Measurements from ENCODE around the gene USP35. TPM values are rescaled to one million over a fixed set of nuclear protein-coding genes. Genes with fewer than 3 reads are reported as not detected.

Gene USP35
- total and polyA plus RNA-seq, 2 donors (not counting 1 experiment from before 2014, with no cell fraction given), result 4.8 to 6.0 TPM

DNA sequence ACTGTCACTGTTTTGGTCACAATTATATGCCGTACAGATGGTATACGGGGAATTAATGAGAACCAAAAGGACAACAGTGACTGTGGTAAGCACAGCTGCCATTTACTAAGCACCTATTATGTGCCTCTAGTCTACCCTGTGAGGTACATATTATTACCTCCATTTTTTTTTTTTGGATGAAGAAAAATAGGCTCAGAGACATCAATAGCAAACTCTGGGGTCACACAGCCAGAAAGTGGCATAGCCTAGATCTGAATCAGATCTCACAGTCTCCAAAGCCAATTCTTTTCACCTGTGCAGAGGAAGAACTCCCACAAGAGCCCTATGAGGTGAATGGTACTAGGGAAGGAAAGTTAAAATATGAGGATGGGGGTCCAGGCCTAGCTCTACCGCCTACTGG lies 68.9 kb downstream of the USP35 start:
- H4K20me1 ChIP-seq (ENCODE audit: control insufficient read depth, insufficient read depth, low read length, poor library complexity, severe bottlenecking), result no peaks in the 10 kb centered on the region
- no peaks in the 10 kb centered on the region for H3K9me3 Mint-ChIP-seq (ENCODE audit: insufficient read depth)

DNA sequence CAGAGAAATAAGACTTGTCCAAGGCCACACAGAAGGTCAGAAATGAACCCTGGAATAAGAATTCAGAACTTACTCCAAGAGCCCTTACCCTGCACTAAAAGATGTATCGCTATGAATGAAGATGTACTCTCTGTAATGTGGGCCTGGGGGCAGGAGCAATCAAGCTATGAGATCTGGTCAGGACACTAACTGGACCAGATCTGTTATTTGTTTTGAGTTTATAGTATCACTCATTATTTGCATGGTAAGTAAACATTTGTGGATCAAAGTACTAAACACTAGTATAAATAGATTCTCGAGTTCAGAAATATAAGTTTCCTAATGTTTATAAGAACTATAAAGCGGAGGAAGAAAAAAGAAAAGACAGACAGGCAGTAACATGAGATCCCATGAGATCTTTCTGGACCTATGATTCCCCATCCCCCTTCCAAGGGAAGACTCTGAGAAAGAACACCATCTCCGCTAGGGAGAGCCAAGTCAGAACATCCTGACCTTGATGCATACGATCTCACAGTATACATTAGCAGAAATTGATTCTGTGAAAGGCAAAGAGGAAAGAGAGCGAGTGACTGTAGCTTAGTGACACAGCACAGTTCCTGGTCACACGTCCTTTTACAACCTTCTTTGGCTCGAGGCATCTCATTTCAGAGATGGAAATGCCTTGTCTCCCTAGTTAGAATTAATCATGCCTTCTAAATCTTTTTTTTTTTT lies 71.2 kb downstream of the USP35 start:
- CTCF ChIA-PET, result no interaction called here
- intact Hi-C loops (cut with micrococcal nuclease), result no loop called here
- Mint-ChIP-seq H3K4me1 (no peaks in the 10 kb centered on the region), H3K9me3 (ENCODE audit: insufficient read depth) (no peaks in the 10 kb centered on the region), H3K27ac (no peak overlapping the region), H3K4me3 (no peak overlapping the region), H3K27me3 (no peaks in the 10 kb centered on the region)
- Histone ChIP-seq H3K36me3 (replicated peaks in 1 of 2; ENCODE audit: control extremely low read depth in 1 of 2, control insufficient read depth in 1 of 2, extremely low read depth in 1 of 2, insufficient read depth in 2 of 2, low read length in 1 of 2) (no peaks in the 10 kb centered on the region), H3K9ac (ENCODE audit: low read length) (no peak overlapping the region), H3K79me2 (ENCODE audit: control insufficient read depth, insufficient read depth, low read length) (peaks cover 3% of the 10 kb centered on the region), H3K4me2 (replicated peaks; ENCODE audit: low read depth, low read length, poor library complexity, severe bottlenecking) (no peak overlapping the region), H3K9me3 (ENCODE audit: control extremely low read depth in 1 of 3, control insufficient read depth in 2 of 3, insufficient read depth in 1 of 3, low read length in 2 of 3) (no peaks in the 10 kb centered on the region), H2AFZ (ENCODE audit: insufficient read depth, low read depth, low read length, poor library complexity, severe bottlenecking) (no peak overlapping the region), H3K4me3 (ENCODE audit: control extremely low read depth in 1 of 5, extremely low read depth in 1 of 5, insufficient read depth in 1 of 5, low read depth in 2 of 5, low read length in 4 of 5) (no peak overlapping the region), H4K20me1 (ENCODE audit: control insufficient read depth, insufficient read depth, low read length, poor library complexity, severe bottlenecking) (no peaks in the 10 kb centered on the region), H3K4me1 (ENCODE audit: control insufficient read depth in 2 of 2, insufficient read depth in 2 of 2, low read length in 2 of 2) (no peaks in the 10 kb centered on the region), H3K27ac (ENCODE audit: low read length in 2 of 2) (no peak overlapping the region), H3K27me3 (replicated peaks in 1 of 4; ENCODE audit: control extremely low read depth in 1 of 4, control insufficient read depth in 3 of 4, insufficient read depth in 4 of 4, low read length in 3 of 4) (no peaks in the 10 kb centered on the region)
- no peak for ATAC-seq (ENCODE audit: low read depth)
- WGBS (ENCODE audit: insufficient coverage), result 100% methylated on average over 1 of the region's 8 CpGs
- no peak for DNase-seq
- POLR2A ChIA-PET, result no interaction called here
- no peak for TF ChIP-seq EZH2 (IDR thresholded peaks at IDR 0.05; ENCODE audit: borderline replicate concordance, insufficient read depth, low read depth, low read length, poor library complexity, severe bottlenecking)
- TF ChIP-seq, protein P1, sequence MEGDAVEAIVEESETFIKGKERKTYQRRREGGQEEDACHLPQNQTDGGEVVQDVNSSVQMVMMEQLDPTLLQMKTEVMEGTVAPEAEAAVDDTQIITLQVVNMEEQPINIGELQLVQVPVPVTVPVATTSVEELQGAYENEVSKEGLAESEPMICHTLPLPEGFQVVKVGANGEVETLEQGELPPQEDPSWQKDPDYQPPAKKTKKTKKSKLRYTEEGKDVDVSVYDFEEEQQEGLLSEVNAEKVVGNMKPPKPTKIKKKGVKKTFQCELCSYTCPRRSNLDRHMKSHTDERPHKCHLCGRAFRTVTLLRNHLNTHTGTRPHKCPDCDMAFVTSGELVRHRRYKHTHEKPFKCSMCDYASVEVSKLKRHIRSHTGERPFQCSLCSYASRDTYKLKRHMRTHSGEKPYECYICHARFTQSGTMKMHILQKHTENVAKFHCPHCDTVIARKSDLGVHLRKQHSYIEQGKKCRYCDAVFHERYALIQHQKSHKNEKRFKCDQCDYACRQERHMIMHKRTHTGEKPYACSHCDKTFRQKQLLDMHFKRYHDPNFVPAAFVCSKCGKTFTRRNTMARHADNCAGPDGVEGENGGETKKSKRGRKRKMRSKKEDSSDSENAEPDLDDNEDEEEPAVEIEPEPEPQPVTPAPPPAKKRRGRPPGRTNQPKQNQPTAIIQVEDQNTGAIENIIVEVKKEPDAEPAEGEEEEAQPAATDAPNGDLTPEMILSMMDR (IDR thresholded peaks at IDR 0.05), result no peak

More for the DNA sequence above, 68.9 kb downstream of the USP35 start:
- WGBS (ENCODE audit: insufficient coverage), result 100% methylated on average over 2 of the region's 3 CpGs
- no peak for DNase-seq
- no peak for TF ChIP-seq EZH2 (IDR thresholded peaks at IDR 0.05; ENCODE audit: borderline replicate concordance, insufficient read depth, low read depth, low read length, poor library complexity, severe bottlenecking)
- TF ChIP-seq, protein P1 (IDR thresholded peaks at IDR 0.05), result no peak
- ATAC-seq (ENCODE audit: low read depth), result no peak
- H3K4me1 Mint-ChIP-seq, result no peaks in the 10 kb centered on the region
- Histone ChIP-seq H3K4me3 (ENCODE audit: control extremely low read depth in 1 of 5, extremely low read depth in 1 of 5, insufficient read depth in 1 of 5, low read depth in 2 of 5, low read length in 4 of 5) (no peak overlapping the region), H3K27me3 (replicated peaks in 1 of 4; ENCODE audit: control extremely low read depth in 1 of 4, control insufficient read depth in 3 of 4, insufficient read depth in 4 of 4, low read length in 3 of 4) (no peaks in the 10 kb centered on the region), H3K9ac (ENCODE audit: low read length) (no peak overlapping the region), H3K36me3 (replicated peaks in 1 of 2; ENCODE audit: control extremely low read depth in 1 of 2, control insufficient read depth in 1 of 2, extremely low read depth in 1 of 2, insufficient read depth in 2 of 2, low read length in 1 of 2) (no peaks in the 10 kb centered on the region), H3K9me3 (ENCODE audit: control extremely low read depth in 1 of 3, control insufficient read depth in 2 of 3, insufficient read depth in 1 of 3, low read length in 2 of 3) (no peaks in the 10 kb centered on the region), H2AFZ (ENCODE audit: insufficient read depth, low read depth, low read length, poor library complexity, severe bottlenecking) (no peak overlapping the region), H3K4me1 (ENCODE audit: control insufficient read depth in 2 of 2, insufficient read depth in 2 of 2, low read length in 2 of 2) (no peaks in the 10 kb centered on the region), H3K79me2 (ENCODE audit: control insufficient read depth, insufficient read depth, low read length) (peaks cover 2% of the 10 kb centered on the region), H3K4me2 (replicated peaks; ENCODE audit: low read depth, low read length, poor library complexity, severe bottlenecking) (no peak overlapping the region), H3K27ac (ENCODE audit: low read length in 2 of 2) (no peak overlapping the region)
- H3K27ac Mint-ChIP-seq, result no peak overlapping the region
- ChIA-PET POLR2A (no interaction called here), CTCF (no interaction called here)
- no peaks in the 10 kb centered on the region for H3K27me3 Mint-ChIP-seq
- H3K4me3 Mint-ChIP-seq, result no peak overlapping the region
- intact Hi-C loops (cut with micrococcal nuclease), result no loop called here
